H1 (cell line): ENCODE measurements around the gene NFASC. TPM values are rescaled to one million over a fixed set of nuclear protein-coding genes. Genes with fewer than 3 reads are reported as not detected.

Source experiments
- CTCF ChIA-PET: fragments of 300-600 bp; sonication (Branson Sonifier 250); formaldehyde crosslinking; loops from one replicate; lab custom pipeline; 2021; ENCODE audit not compliant: partially characterized antibody; lab: Charles Lee
- POLR2A ChIA-PET: fragments of 300-600 bp; sonication (Branson Sonifier 250); formaldehyde crosslinking; loops from one replicate; lab custom pipeline; 2021; ENCODE audit warnings: inconsistent platforms; ENCODE audit not compliant: partially characterized antibody; lab: Charles Lee
- DNase-seq, 2 experiments: peaks; one replicate each; pipeline versions ENCODE4 v3.0.0 to v3.0.0-alpha.2; 2010 to 2022; ENCODE audit warnings: low spot score in 2 of 2, low read depth in 1 of 2, mixed read lengths in 1 of 2
- FAIRE-seq: peaks from 2 replicates; lab custom pipeline; 2011; peaks lifted over from hg19 to GRCh38; lab: Jason Lieb, UNC
- H2AFZ ChIP-seq: 2 replicates; pipeline ENCODE4 v1.8.1; 2012; ENCODE audit warnings: low read length, inconsistent platforms
- H2AK5ac ChIP-seq: 2 replicates; pipeline ENCODE4 v1.6.1; 2013; ENCODE audit warnings: low read depth, low read length
- H2BK120ac ChIP-seq: replicated peaks from 2 replicates; pipeline ENCODE3; 2013; ENCODE audit warnings: low read depth, low read length, inconsistent platforms
- H2BK12ac ChIP-seq: 2 replicates; pipeline ENCODE4 v1.6.1; 2013; ENCODE audit warnings: low read depth, low read length
- H2BK15ac ChIP-seq: 2 replicates; pipeline ENCODE4 v1.6.1; 2013; ENCODE audit warnings: low read length
- H2BK20ac ChIP-seq: 2 replicates; pipeline ENCODE4 v1.6.1; 2013; ENCODE audit warnings: low read length
- H2BK5ac ChIP-seq: 2 replicates; pipeline ENCODE4 v1.6.1; 2013; ENCODE audit warnings: low read depth, low read length
- H3K14ac ChIP-seq: 2 replicates; pipeline ENCODE4 v1.6.1; 2013; ENCODE audit warnings: inconsistent platforms; ENCODE audit not compliant: insufficient read length
- H3K18ac ChIP-seq: 2 replicates; pipeline ENCODE4 v1.6.1; 2013; ENCODE audit warnings: low read length; ENCODE audit errors: extremely low read depth
- H3K23ac ChIP-seq: 2 replicates; pipeline ENCODE4 v1.6.1; 2013; ENCODE audit warnings: inconsistent platforms; ENCODE audit not compliant: insufficient read length
- H3K23me2 ChIP-seq: 2 replicates; pipeline ENCODE4 v1.6.1; 2013; ENCODE audit warnings: low read depth, low read length
- H3K27ac ChIP-seq: 2 replicates; pipeline ENCODE4 v1.6.1; 2011; ENCODE audit warnings: low read depth, low read length, inconsistent platforms
- H3K27me3 ChIP-seq, 4 experiments: replicated peaks in 1 of 4; 1 replicate in 1 of 4; 2 replicates in 3 of 4; pipeline versions ENCODE4 v1.6.1 to v1.8.1; 2011 to 2013; ENCODE audit warnings: low read length in 3 of 4, mild to moderate bottlenecking in 3 of 4, inconsistent platforms in 2 of 4, mixed read lengths in 2 of 4, moderate library complexity in 1 of 4; ENCODE audit not compliant: control insufficient read depth in 3 of 4, insufficient read depth in 3 of 4; ENCODE audit errors: extremely low read depth in 1 of 4
- H3K36me3 ChIP-seq, 4 experiments: 2 replicates each; pipeline versions ENCODE4 v1.6.1 to v1.8.1; 2011 to 2013; ENCODE audit warnings: mild to moderate bottlenecking in 4 of 4, low read length in 3 of 4, moderate library complexity in 2 of 4, control low read depth in 1 of 4, inconsistent platforms in 1 of 4; ENCODE audit not compliant: insufficient read depth in 4 of 4, control insufficient read depth in 2 of 4
- H3K4ac ChIP-seq: replicated peaks from 2 replicates; pipeline ENCODE3; 2013; ENCODE audit warnings: low read length, low read depth, mixed read lengths, inconsistent platforms; ENCODE audit not compliant: insufficient read length
- H3K4me1 ChIP-seq, 4 experiments: replicated peaks in 1 of 4; 1 replicate in 1 of 4; 2 replicates in 3 of 4; pipeline versions ENCODE4 v1.6.1 to v1.8.1; 2011 to 2013; ENCODE audit warnings: low read length in 3 of 4, inconsistent platforms in 2 of 4, mixed read lengths in 1 of 4; ENCODE audit not compliant: insufficient read depth in 4 of 4, control insufficient read depth in 3 of 4
- H3K4me2 ChIP-seq, 2 experiments: 2 replicates each; pipeline versions ENCODE4 v1.6.1 to v1.8.1; 2011 to 2013; ENCODE audit warnings: low read depth in 2 of 2, low read length in 2 of 2, control low read depth in 1 of 2, inconsistent platforms in 1 of 2, mild to moderate bottlenecking in 1 of 2; ENCODE audit not compliant: insufficient read depth in 1 of 2
- H3K4me3 ChIP-seq, 4 experiments: fragments of 200-600, 300-600 bp in 1 of 4; sonication (generic), shearing (Covaris generic), sonication (Bioruptor Twin) in 1 of 4; 2 replicates each; pipeline versions ENCODE4 v1.5.1 to v1.8.1; 2011 to 2016; ENCODE audit warnings: low read length in 4 of 4, low read depth in 3 of 4, control low read depth in 2 of 4, inconsistent platforms in 2 of 4, mild to moderate bottlenecking in 2 of 4, mixed read lengths in 1 of 4, moderate library complexity in 1 of 4; ENCODE audit not compliant: insufficient read depth in 2 of 4; ENCODE audit errors: extremely low read depth in 1 of 4
- H3K56ac ChIP-seq: replicated peaks from 2 replicates; pipeline ENCODE3; 2013; ENCODE audit warnings: low read depth, mild to moderate bottlenecking, mixed read lengths, low read length, inconsistent platforms; ENCODE audit not compliant: insufficient read length
- H3K79me1 ChIP-seq: 2 replicates; pipeline ENCODE4 v1.6.1; 2013; ENCODE audit warnings: low read depth, low read length, control low read depth
- H3K79me2 ChIP-seq, 2 experiments: 2 replicates each; pipeline versions ENCODE4 v1.6.1 to v1.8.1; 2012 to 2013; ENCODE audit warnings: low read length in 2 of 2, mild to moderate bottlenecking in 2 of 2, inconsistent platforms in 1 of 2; ENCODE audit not compliant: insufficient read depth in 2 of 2, control insufficient read depth in 1 of 2
- H3K9ac ChIP-seq, 4 experiments: replicated peaks in 1 of 4; 1 replicate in 1 of 4; 2 replicates in 3 of 4; pipeline versions ENCODE4 v1.6.1 to v1.8.1; 2011 to 2013; ENCODE audit warnings: low read depth in 3 of 4, low read length in 3 of 4, control low read depth in 2 of 4, mild to moderate bottlenecking in 2 of 4, moderate library complexity in 2 of 4, inconsistent platforms in 1 of 4; ENCODE audit errors: extremely low read depth in 1 of 4
- H3K9me3 ChIP-seq, 2 experiments: 2 replicates each; pipeline versions ENCODE4 v1.6.1 to v1.8.1; 2012 to 2013; ENCODE audit warnings: mild to moderate bottlenecking in 2 of 2, moderate library complexity in 2 of 2, control low read depth in 1 of 2, inconsistent platforms in 1 of 2, low read depth in 1 of 2, low read length in 1 of 2, mixed read lengths in 1 of 2; ENCODE audit not compliant: insufficient read depth in 2 of 2
- H4K20me1 ChIP-seq, 2 experiments: replicated peaks in 1 of 2; 2 replicates each; pipeline versions ENCODE3 to v1.8.1; 2011 to 2013; ENCODE audit warnings: inconsistent platforms in 2 of 2, low read length in 2 of 2, mild to moderate bottlenecking in 1 of 2; ENCODE audit not compliant: insufficient read depth in 2 of 2, control insufficient read depth in 1 of 2
- H4K5ac ChIP-seq: 2 replicates; pipeline ENCODE4 v1.6.1; 2013; ENCODE audit warnings: low read length, low read depth, mixed read lengths, inconsistent platforms; ENCODE audit not compliant: insufficient read length
- H4K8ac ChIP-seq: 2 replicates; pipeline ENCODE4 v1.8.0; 2013; ENCODE audit warnings: mild to moderate bottlenecking, moderate library complexity, low read length, inconsistent platforms; ENCODE audit not compliant: insufficient read depth; ENCODE audit errors: extremely low read depth
- H4K91ac ChIP-seq: replicated peaks from 2 replicates; pipeline ENCODE3; 2013; ENCODE audit warnings: low read length, mixed read lengths, inconsistent platforms; ENCODE audit not compliant: insufficient read length
- BCL11A ChIP-seq, 2 experiments: IDR thresholded peaks; one replicate each; pipeline ENCODE4 v1.6.1; 2011; ENCODE audit warnings: low read depth in 2 of 2, low read length in 2 of 2, mild to moderate bottlenecking in 2 of 2
- CBX5 ChIP-seq: fragments of 300-800, 300-1000 bp; sonication (generic); IDR thresholded peaks from 2 replicates; pipeline ENCODE4 v1.7.1; 2016; ENCODE audit warnings: antibody characterized with exemption, low read length, low read depth
- CREB1 ChIP-seq: IDR thresholded peaks from 2 replicates; pipeline ENCODE4 v1.6.1; 2012; ENCODE audit warnings: inconsistent platforms
- MAFK ChIP-seq: IDR thresholded peaks from 2 replicates; pipeline ENCODE4 v1.6.1; 2012; ENCODE audit warnings: low read depth, mild to moderate bottlenecking, improper control_type of control experiment, low read length
- POLR2AphosphoS5 ChIP-seq: IDR thresholded peaks from 2 replicates; pipeline ENCODE4 v1.6.1; 2011; ENCODE audit warnings: low read depth, low read length
- SIN3A ChIP-seq, 2 experiments: IDR thresholded peaks in 1 of 2; conservative IDR thresholded peaks in 1 of 2; 2 replicates each; pipeline ENCODE4 v1.6.1; 2011 to 2012; ENCODE audit warnings: low read length in 2 of 2, improper control_type of control experiment in 1 of 2, low read depth in 1 of 2, mild to moderate bottlenecking in 1 of 2
- SIRT6 ChIP-seq: IDR thresholded peaks from one replicate; pipeline ENCODE4 v1.7.1; 2012; ENCODE audit warnings: low read length, inconsistent platforms
- SP1 ChIP-seq: IDR thresholded peaks from 2 replicates; pipeline ENCODE4 v1.6.1; 2011; ENCODE audit warnings: low read depth, low read length
- SP4 ChIP-seq: IDR thresholded peaks from 2 replicates; pipeline ENCODE4 v1.6.1; 2012; ENCODE audit warnings: low read length, inconsistent platforms
- SRF ChIP-seq: IDR thresholded peaks from 2 replicates; pipeline ENCODE4 v1.6.1; 2011; ENCODE audit warnings: mild to moderate bottlenecking, low read depth, low read length, moderate library complexity
- WGBS, 2 experiments: shearing (Covaris generic) in 1 of 2; methylation state at CpG; one replicate each; pipeline versions ENCODE4 v1.1.6 to v1.1.7; 2013 to 2015; ENCODE audit warnings: low lambda C conversion rate in 2 of 2, mixed read lengths in 2 of 2, inconsistent platforms in 1 of 2, low coverage in 1 of 2, missing lambda C conversion rate in 1 of 2; ENCODE audit not compliant: insufficient replicate concordance in 2 of 2, insufficient coverage in 1 of 2, insufficient read length in 1 of 2; ENCODE audit errors: extremely low coverage in 1 of 2, missing lambda C conversion rate in 1 of 2; 5-methylcytosine and 5-hydroxymethylcytosine counted together
- polyA plus RNA-seq, 7 experiments: library from polyadenylated mRNA; depleted of rRNA in 3 of 7; stranded (reverse) in 5 of 7; unstranded in 2 of 7; fragments of >200 nt in 5 of 7; fragments of 200-250 nt in 2 of 7; gene quantifications; 1 replicate in 5 of 7; 2 replicates in 1 of 7; 4 replicates in 1 of 7; pipeline versions ENCODE4 v1.2.1 to v1.2.3, GENCODE V29; 2011 to 2013; ENCODE audit warnings: missing spikeins in 2 of 7, mixed read lengths in 2 of 7
- total RNA-seq: library from RNA; stranded (reverse); fragmentation: NEBNext Ultra II Directional; extraction: Animal tissue kit (Norgen Biotek cat#: 25700); gene quantifications from 2 replicates; pipeline ENCODE4 v1.2.1, GENCODE V29; 2021
- TF ChIP-seq, protein P1 (sequence below): IDR thresholded peaks from 2 replicates; pipeline ENCODE4 v1.6.1; 2011; ENCODE audit warnings: low read depth, mild to moderate bottlenecking, low read length; ENCODE audit not compliant: insufficient read depth
- TF ChIP-seq, protein P2 (sequence below): IDR thresholded peaks from 2 replicates; pipeline ENCODE4 v1.6.1; 2012; ENCODE audit warnings: low read length, inconsistent platforms

NFASC gene
- total and polyA plus RNA-seq, 2 of the 8 experiments (the other 6 are each of a cell fraction or from before 2014, with no cell fraction given): 5.0 to 15.2 TPM

DNA sequence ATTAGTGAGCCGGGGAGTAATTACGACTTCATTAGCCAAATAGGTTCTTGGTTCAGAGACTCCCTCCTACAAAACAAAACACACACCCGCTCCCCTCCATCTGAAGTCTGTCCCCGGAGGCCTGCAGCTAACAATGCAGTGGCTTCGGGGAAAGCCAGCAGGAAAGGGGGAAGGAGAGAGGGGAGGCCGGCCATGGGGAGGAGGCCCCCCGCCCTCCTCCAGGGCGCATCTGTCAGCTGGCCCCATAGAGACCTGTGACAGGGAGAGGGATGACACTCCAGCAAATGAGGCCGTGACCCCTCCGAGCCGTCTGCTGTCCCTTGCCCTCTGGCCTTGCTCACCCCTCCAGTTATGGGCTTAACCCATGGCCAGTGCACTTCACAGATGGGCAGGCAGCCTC, 160.2 kb downstream of the NFASC start:
- H3K4me1 ChIP-seq: peaks cover 0 to 11% (median 7%) of the 10 kb centered on the region in 4 experiments; a peak in 6 of 7 replicates

More for the DNA sequence above, 160.2 kb downstream of the NFASC start:
- Histone ChIP-seq H3K14ac (no peak overlapping the region), H3K27ac (no peak overlapping the region), H3K9me3 (no peaks in the 10 kb centered on the region), H3K27me3 (no peaks in the 10 kb centered on the region), H2BK120ac (no peak overlapping the region), H2AK5ac (no peak overlapping the region), H2AFZ (no peak overlapping the region), H4K8ac (no peak overlapping the region), H2BK15ac (no peak overlapping the region), H3K56ac (no peak overlapping the region), H3K9ac (no peak overlapping the region), H3K79me1 (no peaks in the 10 kb centered on the region), H3K36me3 (no peaks in the 10 kb centered on the region), H4K5ac (no peak overlapping the region), H3K4me3 (no peak overlapping the region), H3K79me2 (no peaks in the 10 kb centered on the region), H3K23ac (no peak overlapping the region), H4K91ac (no peak overlapping the region), H4K20me1 (no peaks in the 10 kb centered on the region), H3K4me2 (no peak overlapping the region), H3K4ac (no peak overlapping the region), H3K23me2 (no peaks in the 10 kb centered on the region), H2BK20ac (no peak overlapping the region), H2BK12ac (no peak overlapping the region), H3K18ac (no peak overlapping the region), H2BK5ac (no peak overlapping the region)
- FAIRE-seq: no peak
- no peak for TF ChIP-seq SIRT6
- TF ChIP-seq SP4: no peak
- TF ChIP-seq POLR2AphosphoS5: no peak
- TF ChIP-seq, protein P1, sequence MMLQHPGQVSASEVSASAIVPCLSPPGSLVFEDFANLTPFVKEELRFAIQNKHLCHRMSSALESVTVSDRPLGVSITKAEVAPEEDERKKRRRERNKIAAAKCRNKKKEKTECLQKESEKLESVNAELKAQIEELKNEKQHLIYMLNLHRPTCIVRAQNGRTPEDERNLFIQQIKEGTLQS: no peak
- no peak for TF ChIP-seq SP1
- TF ChIP-seq SRF: no peak
- no peak for TF ChIP-seq MAFK
- TF ChIP-seq CBX5: no peak
- no peak for TF ChIP-seq SIN3A (conservative IDR thresholded peaks at IDR 0.05 in 1 of 2, IDR thresholded peaks at IDR 0.05 in 1 of 2; ENCODE audit: low read depth in 1 of 2, low read length in 2 of 2)
- TF ChIP-seq, protein P2, sequence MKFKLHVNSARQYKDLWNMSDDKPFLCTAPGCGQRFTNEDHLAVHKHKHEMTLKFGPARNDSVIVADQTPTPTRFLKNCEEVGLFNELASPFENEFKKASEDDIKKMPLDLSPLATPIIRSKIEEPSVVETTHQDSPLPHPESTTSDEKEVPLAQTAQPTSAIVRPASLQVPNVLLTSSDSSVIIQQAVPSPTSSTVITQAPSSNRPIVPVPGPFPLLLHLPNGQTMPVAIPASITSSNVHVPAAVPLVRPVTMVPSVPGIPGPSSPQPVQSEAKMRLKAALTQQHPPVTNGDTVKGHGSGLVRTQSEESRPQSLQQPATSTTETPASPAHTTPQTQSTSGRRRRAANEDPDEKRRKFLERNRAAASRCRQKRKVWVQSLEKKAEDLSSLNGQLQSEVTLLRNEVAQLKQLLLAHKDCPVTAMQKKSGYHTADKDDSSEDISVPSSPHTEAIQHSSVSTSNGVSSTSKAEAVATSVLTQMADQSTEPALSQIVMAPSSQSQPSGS: no peak
- no peak for TF ChIP-seq BCL11A (IDR thresholded peaks at IDR 0.05; ENCODE audit: low read depth in 2 of 2, low read length in 2 of 2)
- TF ChIP-seq CREB1: no peak
- DNase-seq: no peak
- CTCF ChIA-PET: interaction anchor here (0.6 to 33.2 kb wide), 21 partner anchors 8 to 284 kb away, joined by 3 to 531 read pairs (median 4); partner anchors contain the start of gene CNTN2
- 81% methylated on average over 10 of the region's 11 CpGs; no CpG with 5 or more reads in 1 of the 2 experiments for WGBS, 2 experiments
- POLR2A ChIA-PET: interaction anchor here (1.1 to 2.3 kb wide), 2 partner anchors 13 to 55 kb away, joined by 3 to 5 read pairs; no protein-coding TSS in a partner anchor
